Measurements from ENCODE around the gene DGUOK.

DNA sequence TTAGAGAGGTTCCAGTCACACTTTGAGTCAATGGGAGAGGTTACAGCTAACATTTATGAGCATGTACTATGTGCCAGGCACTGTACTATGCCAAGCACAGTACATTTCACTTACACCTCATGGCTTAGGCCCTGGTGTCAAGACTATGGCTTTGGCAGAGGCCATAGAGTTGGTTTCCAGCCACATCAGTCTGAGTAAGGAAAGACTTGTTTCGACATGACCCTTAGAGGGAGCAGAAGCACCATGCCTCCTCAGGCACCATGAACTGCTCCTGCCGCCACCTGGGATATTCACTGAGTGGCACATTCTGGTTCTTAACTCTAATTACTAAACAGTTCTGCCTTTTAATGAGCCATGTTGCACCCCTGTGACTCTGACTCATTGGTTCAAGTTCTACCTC, 12.7 kb downstream of the DGUOK start:
- TF ChIP-seq, protein P1, sequence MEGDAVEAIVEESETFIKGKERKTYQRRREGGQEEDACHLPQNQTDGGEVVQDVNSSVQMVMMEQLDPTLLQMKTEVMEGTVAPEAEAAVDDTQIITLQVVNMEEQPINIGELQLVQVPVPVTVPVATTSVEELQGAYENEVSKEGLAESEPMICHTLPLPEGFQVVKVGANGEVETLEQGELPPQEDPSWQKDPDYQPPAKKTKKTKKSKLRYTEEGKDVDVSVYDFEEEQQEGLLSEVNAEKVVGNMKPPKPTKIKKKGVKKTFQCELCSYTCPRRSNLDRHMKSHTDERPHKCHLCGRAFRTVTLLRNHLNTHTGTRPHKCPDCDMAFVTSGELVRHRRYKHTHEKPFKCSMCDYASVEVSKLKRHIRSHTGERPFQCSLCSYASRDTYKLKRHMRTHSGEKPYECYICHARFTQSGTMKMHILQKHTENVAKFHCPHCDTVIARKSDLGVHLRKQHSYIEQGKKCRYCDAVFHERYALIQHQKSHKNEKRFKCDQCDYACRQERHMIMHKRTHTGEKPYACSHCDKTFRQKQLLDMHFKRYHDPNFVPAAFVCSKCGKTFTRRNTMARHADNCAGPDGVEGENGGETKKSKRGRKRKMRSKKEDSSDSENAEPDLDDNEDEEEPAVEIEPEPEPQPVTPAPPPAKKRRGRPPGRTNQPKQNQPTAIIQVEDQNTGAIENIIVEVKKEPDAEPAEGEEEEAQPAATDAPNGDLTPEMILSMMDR (IDR thresholded peaks at IDR 0.05) = no peak
- no peak for TF ChIP-seq POLR2A (IDR thresholded peaks at IDR 0.05)

Measured in adrenal gland (tissue), 5 donors.